SK-N-MC (cell line): ENCODE results near the gene CALD1.

Experiments used
- EZH2 ChIP-seq: fragments of 200-600 bp; sonication (generic); IDR thresholded peaks from one replicate; pipeline ENCODE4 v1.6.1; 2017; ENCODE audit warnings: antibody characterized with exemption
- POLR2AphosphoS5 ChIP-seq: IDR thresholded peaks from 2 replicates; pipeline ENCODE4 v1.6.1; 2012; ENCODE audit warnings: mild to moderate bottlenecking, low read depth, low read length, borderline replicate concordance

DNA sequence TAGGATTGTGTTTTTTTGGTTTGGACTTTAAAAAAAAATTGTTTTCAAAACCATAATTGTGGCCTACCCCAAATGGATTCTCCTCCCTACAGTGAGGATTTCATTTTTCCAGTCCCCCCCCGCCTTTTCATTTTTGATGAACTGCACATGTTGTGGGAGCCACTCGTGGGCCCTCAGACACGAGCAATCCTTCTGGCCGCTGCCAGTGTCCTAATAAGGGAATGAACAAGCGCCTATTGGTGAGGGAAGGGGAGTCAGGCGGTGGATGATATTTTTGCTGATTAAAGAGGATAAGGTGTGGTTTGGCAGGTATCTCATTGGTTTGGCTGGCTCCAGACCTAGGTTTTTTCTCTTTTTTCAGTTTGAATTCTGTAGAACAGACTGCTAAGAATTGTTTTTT is 128.2 kb downstream of the CALD1 start:
- TF ChIP-seq EZH2 (no peak), POLR2AphosphoS5 (no peak)
